ENCODE results near the gene TPST2. TPM values are rescaled to one million over a fixed set of nuclear protein-coding genes. Genes with fewer than 3 reads are reported as not detected.

TPST2 gene
- total RNA-seq, 1 donor from 2014 or later, result 22.5 TPM

GRCh38 chr22:26629988-26630761 is 40.2 kb upstream of the TPST2 start:
- H3K4me3 ChIP-seq (ENCODE audit: low read depth, low read length), result no peak overlapping the region
- TF ChIP-seq CTCF (conservative IDR thresholded peaks at IDR 0.05; ENCODE audit: low read depth, low read length), result no peak
- no peak for DNase-seq (ENCODE audit: low read depth)

GRCh38 chr22:26624803-26625202 is 34.9 kb upstream of the TPST2 start:
- no peak for TF ChIP-seq CTCF (conservative IDR thresholded peaks at IDR 0.05; ENCODE audit: low read depth, low read length)
- no peak overlapping the region for H3K4me3 ChIP-seq (ENCODE audit: low read depth, low read length)
- no peak for DNase-seq (ENCODE audit: low read depth)

- no peak for TF ChIP-seq CTCF (conservative IDR thresholded peaks at IDR 0.05; ENCODE audit: low read depth, low read length)
- no peak overlapping the region for H3K4me3 ChIP-seq (ENCODE audit: low read depth, low read length)
- no peak for DNase-seq (ENCODE audit: low read depth)
These were observed 34.1 kb upstream of the TPST2 start for GRCh38 chr22:26623984-26624383.

GRCh38 chr22:26621663-26622062 is 31.7 kb upstream of the TPST2 start, which contains the start of gene CRYBA4:
TSS of gene CRYBA4 (plus strand) at chr22:26621963. CDS start at chr22:26622597, 634 bp downstream.
- no peak for TF ChIP-seq CTCF (conservative IDR thresholded peaks at IDR 0.05; ENCODE audit: low read depth, low read length)
- DNase-seq (ENCODE audit: low read depth), result no peak
- H3K4me3 ChIP-seq (ENCODE audit: low read depth, low read length), result no peak within 1 kb of the TSS

DNA sequence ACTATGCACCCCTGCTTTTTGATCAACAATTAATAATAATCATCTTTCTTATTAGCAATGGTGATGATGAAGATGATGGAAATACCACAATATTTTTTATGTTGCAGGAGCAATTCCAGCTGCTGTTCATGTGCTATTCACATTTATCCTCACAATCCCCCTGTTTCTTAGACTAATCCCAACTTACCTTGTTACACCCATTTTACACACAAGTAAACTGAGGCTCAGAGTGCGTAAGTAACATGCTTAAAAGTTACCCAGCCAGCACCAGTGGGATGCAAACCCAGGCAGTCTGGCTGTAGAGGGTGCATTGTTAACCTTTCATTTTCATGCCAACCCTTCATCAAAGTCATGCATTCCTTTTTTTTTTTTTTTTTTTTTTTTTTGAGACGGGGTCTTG is 30.3 kb upstream of the TPST2 start:
- H3K4me3 ChIP-seq (ENCODE audit: low read depth, low read length), result no peak overlapping the region
- no peak for TF ChIP-seq CTCF (conservative IDR thresholded peaks at IDR 0.05; ENCODE audit: low read depth, low read length)
- no peak for DNase-seq (ENCODE audit: low read depth)

- no peak overlapping the region for H3K4me3 ChIP-seq (ENCODE audit: low read depth, low read length)
- TF ChIP-seq CTCF (conservative IDR thresholded peaks at IDR 0.05; ENCODE audit: low read depth, low read length), result no peak
- DNase-seq (ENCODE audit: low read depth), result no peak
These were observed 29.6 kb upstream of the TPST2 start for GRCh38 chr22:26619510-26619909.

DNA sequence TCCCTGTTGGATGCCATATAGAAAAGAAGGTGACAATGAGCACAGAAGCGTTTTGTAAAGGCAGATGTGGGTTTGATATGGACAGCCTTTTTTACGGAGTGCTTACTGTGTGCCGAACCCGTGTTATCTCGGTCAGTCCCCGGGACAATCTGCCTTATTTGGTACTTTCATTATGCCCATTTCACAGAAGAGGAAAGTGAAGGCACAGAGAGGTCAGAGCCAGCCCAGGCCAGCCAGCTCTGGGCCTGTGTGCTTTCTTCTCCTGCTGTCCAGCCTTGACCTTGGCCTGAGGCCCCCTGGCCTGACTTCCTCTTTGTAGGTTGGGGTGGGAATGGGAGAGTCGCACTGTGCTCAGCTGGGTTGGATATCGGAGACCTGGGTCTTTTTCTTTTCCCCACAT is 28.5 kb upstream of the TPST2 start:
- TF ChIP-seq CTCF (conservative IDR thresholded peaks at IDR 0.05; ENCODE audit: low read depth, low read length), result no peak
- no peak for DNase-seq (ENCODE audit: low read depth)
- H3K4me3 ChIP-seq (ENCODE audit: low read depth, low read length), result no peak overlapping the region
